NT2/D1 (cell line): ENCODE data around the gene CAMTA1.

Experiments used
- SUZ12 ChIP-seq: IDR thresholded peaks from 2 replicates; pipeline ENCODE4 v1.6.1; 2011; ENCODE audit not compliant: insufficient read length, insufficient read depth; ENCODE audit errors: extremely low read depth
- YY1 ChIP-seq: IDR thresholded peaks from 2 replicates; pipeline ENCODE4 v1.6.1; 2011; ENCODE audit not compliant: insufficient read length, insufficient read depth
- ZNF274 ChIP-seq: IDR thresholded peaks from 2 replicates; pipeline ENCODE4 v1.6.1; 2011; ENCODE audit warnings: mild to moderate bottlenecking, low read depth, low read length

- TF ChIP-seq ZNF274 (no peak), YY1 (no peak), SUZ12 (no peak)
These were observed 30.5 kb downstream of the CAMTA1 start for GRCh38 chr1:6815726-6816125.
